ENCODE results near the gene RAB38. TPM values are rescaled to one million over a fixed set of nuclear protein-coding genes. Genes with fewer than 3 reads are reported as not detected.
A peak's percentile ranks its signal among the peaks of the same experiment; 100 is the strongest.

RAB38 gene
- total and polyA plus RNA-seq, 10 of the 15 experiments (the other 5 are each of a cell fraction or from before 2014, with no cell fraction given) = 8.4 to 30.5 (median 11.7) TPM

DNA sequence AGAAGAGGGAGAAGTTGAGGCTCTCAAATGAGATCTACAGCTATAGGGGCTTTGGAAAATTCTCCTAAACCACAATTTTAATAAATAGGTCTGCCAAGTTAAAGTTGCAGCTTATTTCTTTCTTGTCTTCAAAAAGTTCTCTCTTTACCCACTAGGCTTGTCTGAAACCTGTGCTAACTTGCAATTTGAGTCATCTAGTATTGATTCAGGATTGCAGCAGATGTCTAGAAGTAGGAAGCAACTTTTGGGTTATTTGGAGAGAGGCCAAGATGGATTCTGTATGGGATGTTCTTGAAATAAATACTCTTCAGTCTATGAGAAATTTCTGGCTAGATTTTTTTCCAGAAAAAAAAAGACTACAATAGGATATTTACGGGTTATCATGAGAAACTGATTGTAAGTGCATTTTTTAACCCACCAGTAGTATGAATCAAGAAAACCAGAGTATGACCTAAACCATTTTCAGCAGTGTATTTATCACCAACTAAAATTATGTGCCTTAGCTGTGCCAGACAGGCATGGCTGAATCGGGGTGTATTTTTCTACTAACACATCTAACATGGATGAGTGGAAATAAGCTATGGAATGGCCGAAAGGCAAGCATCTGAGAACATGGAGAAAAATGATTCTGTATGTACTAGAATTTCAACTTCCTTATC is 4.9 kb upstream of the RAB38 start:
- ChIA-PET POLR2A (no interaction called here), RAD21 (ENCODE audit: unreplicated experiment) (interaction anchor here (0.6 to 1.8 kb wide), 6 partner anchors 9 to 149 kb away, joined by 3 to 8 read pairs (median 4); no protein-coding TSS in a partner anchor), SMC1A (ENCODE audit: uncharacterized antibody, unreplicated experiment) (interaction anchor here (0.9 to 5.1 kb wide), 8 partner anchors 10 to 156 kb away, joined by 3 to 23 read pairs (median 4); no protein-coding TSS in a partner anchor), CTCF (interaction anchor here (1.0 to 1.7 kb wide), 7 partner anchors 15 to 78 kb away, joined by 3 to 7 read pairs (median 3); no protein-coding TSS in a partner anchor)
- BruUV-seq (replicated peaks) = no TSS peak
- ATAC-seq = peak; percentile 62
- Histone ChIP-seq H3K9me3 (replicated peaks; ENCODE audit: control insufficient read depth, insufficient read depth, low read length) (no peaks in the 10 kb centered on the region; the same call in 2 of the 3 replicates), H3K79me2 (ENCODE audit: control insufficient read depth, insufficient read depth, low read length) (no peaks in the 10 kb centered on the region), H3K4me2 (ENCODE audit: control insufficient read depth, insufficient read depth) (peak overlapping the region; percentile 51; the same call in 1 of the 2 replicates), H3K36me3 (ENCODE audit: control insufficient read depth in 2 of 2, insufficient read depth in 2 of 2, low read length in 1 of 2) (no peaks in the 10 kb centered on the region), H2AFZ (ENCODE audit: control insufficient read depth, low read depth, low read length) (no peak overlapping the region), H3K27me3 (replicated peaks in 1 of 2; ENCODE audit: control insufficient read depth in 2 of 2, insufficient read depth in 2 of 2, low read length in 1 of 2) (no peaks in the 10 kb centered on the region), H3K4me3 (no peak overlapping the region), H3K4me1 (ENCODE audit: control insufficient read depth, insufficient read depth, low read length) (peaks cover 27% of the 10 kb centered on the region), H3K27ac (ENCODE audit: control insufficient read depth, insufficient read depth) (no peak overlapping the region; the same call in 1 of the 2 replicates), H3K9ac (ENCODE audit: control insufficient read depth, insufficient read depth, low read length) (no peak overlapping the region), H4K20me1 (ENCODE audit: control insufficient read depth, insufficient read depth) (no peaks in the 10 kb centered on the region)
- intact Hi-C loops (cut with micrococcal nuclease; ENCODE audit: unreplicated experiment) = loop anchor here (1.0 to 5.0 kb wide), 4 partner anchors 15 to 177 kb away; partner anchors contain the start of gene CTSC
- in situ Hi-C loops (cut with MboI) = no loop called here
- WGBS (ENCODE audit: insufficient coverage, insufficient replicate concordance, low lambda C conversion rate, missing lambda C conversion rate) = 25% methylated on average over 3 of the region's 3 CpGs
- peak; percentile 18 for FAIRE-seq
- DNase-seq (ENCODE audit: low read depth, low spot score) = no peak
- TF ChIP-seq IRF4 (IDR thresholded peaks at IDR 0.05; ENCODE audit: low read depth, low read length) (peak; percentile 96), EED (IDR thresholded peaks at IDR 0.05; ENCODE audit: low read depth) (peak; percentile 82), RAD21 (IDR thresholded peaks at IDR 0.05; ENCODE audit: insufficient read depth, low read depth, low read length) (peak; percentile 22; the same call in 1 of the 2 replicates), NFIC (IDR thresholded peaks at IDR 0.05; ENCODE audit: low read depth, low read length) (peak; percentile 84), RUNX3 (IDR thresholded peaks at IDR 0.05; ENCODE audit: low read length) (peak; percentile 89), JUND (IDR thresholded peaks at IDR 0.05; ENCODE audit: low read depth, low read length) (peak; percentile 32; the same call in 1 of the 2 replicates), MTA3 (IDR thresholded peaks at IDR 0.05; ENCODE audit: borderline replicate concordance, low read length) (no peak), JUNB (IDR thresholded peaks at IDR 0.05) (peak; percentile 98), FOXM1 (IDR thresholded peaks at IDR 0.05; ENCODE audit: low read depth, low read length) (peak; percentile 78; the same call in 1 of the 2 replicates), BRCA1 (IDR thresholded peaks at IDR 0.05; ENCODE audit: low read depth, low read length) (no peak), BCL11A (IDR thresholded peaks at IDR 0.05; ENCODE audit: low read depth, low read length) (peak; percentile 78; the same call in 1 of the 2 replicates), ZZZ3 (IDR thresholded peaks at IDR 0.05; ENCODE audit: control insufficient read depth, insufficient read length, low read depth) (no peak), SREBF1 (IDR thresholded peaks at IDR 0.05; ENCODE audit: low read length) (no peak), IKZF1 (conservative IDR thresholded peaks at IDR 0.05) (peak; percentile 31; the same call in 1 of the 2 replicates)
- TF ChIP-seq, protein P1, sequence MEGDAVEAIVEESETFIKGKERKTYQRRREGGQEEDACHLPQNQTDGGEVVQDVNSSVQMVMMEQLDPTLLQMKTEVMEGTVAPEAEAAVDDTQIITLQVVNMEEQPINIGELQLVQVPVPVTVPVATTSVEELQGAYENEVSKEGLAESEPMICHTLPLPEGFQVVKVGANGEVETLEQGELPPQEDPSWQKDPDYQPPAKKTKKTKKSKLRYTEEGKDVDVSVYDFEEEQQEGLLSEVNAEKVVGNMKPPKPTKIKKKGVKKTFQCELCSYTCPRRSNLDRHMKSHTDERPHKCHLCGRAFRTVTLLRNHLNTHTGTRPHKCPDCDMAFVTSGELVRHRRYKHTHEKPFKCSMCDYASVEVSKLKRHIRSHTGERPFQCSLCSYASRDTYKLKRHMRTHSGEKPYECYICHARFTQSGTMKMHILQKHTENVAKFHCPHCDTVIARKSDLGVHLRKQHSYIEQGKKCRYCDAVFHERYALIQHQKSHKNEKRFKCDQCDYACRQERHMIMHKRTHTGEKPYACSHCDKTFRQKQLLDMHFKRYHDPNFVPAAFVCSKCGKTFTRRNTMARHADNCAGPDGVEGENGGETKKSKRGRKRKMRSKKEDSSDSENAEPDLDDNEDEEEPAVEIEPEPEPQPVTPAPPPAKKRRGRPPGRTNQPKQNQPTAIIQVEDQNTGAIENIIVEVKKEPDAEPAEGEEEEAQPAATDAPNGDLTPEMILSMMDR (IDR thresholded peaks at IDR 0.05 in 2 of 3, conservative IDR thresholded peaks at IDR 0.05 in 1 of 3; ENCODE audit: control insufficient read depth in 2 of 3, extremely low read depth in 1 of 3, insufficient read depth in 1 of 3, low read depth in 3 of 3, low read length in 3 of 3) = peak in 1 of 3 experiments; percentile 17; a peak in 1 of 6 replicates
- TF ChIP-seq, protein P2, sequence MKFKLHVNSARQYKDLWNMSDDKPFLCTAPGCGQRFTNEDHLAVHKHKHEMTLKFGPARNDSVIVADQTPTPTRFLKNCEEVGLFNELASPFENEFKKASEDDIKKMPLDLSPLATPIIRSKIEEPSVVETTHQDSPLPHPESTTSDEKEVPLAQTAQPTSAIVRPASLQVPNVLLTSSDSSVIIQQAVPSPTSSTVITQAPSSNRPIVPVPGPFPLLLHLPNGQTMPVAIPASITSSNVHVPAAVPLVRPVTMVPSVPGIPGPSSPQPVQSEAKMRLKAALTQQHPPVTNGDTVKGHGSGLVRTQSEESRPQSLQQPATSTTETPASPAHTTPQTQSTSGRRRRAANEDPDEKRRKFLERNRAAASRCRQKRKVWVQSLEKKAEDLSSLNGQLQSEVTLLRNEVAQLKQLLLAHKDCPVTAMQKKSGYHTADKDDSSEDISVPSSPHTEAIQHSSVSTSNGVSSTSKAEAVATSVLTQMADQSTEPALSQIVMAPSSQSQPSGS (IDR thresholded peaks at IDR 0.05; ENCODE audit: low read length) = peak; percentile 80
- TF ChIP-seq, protein P3, sequence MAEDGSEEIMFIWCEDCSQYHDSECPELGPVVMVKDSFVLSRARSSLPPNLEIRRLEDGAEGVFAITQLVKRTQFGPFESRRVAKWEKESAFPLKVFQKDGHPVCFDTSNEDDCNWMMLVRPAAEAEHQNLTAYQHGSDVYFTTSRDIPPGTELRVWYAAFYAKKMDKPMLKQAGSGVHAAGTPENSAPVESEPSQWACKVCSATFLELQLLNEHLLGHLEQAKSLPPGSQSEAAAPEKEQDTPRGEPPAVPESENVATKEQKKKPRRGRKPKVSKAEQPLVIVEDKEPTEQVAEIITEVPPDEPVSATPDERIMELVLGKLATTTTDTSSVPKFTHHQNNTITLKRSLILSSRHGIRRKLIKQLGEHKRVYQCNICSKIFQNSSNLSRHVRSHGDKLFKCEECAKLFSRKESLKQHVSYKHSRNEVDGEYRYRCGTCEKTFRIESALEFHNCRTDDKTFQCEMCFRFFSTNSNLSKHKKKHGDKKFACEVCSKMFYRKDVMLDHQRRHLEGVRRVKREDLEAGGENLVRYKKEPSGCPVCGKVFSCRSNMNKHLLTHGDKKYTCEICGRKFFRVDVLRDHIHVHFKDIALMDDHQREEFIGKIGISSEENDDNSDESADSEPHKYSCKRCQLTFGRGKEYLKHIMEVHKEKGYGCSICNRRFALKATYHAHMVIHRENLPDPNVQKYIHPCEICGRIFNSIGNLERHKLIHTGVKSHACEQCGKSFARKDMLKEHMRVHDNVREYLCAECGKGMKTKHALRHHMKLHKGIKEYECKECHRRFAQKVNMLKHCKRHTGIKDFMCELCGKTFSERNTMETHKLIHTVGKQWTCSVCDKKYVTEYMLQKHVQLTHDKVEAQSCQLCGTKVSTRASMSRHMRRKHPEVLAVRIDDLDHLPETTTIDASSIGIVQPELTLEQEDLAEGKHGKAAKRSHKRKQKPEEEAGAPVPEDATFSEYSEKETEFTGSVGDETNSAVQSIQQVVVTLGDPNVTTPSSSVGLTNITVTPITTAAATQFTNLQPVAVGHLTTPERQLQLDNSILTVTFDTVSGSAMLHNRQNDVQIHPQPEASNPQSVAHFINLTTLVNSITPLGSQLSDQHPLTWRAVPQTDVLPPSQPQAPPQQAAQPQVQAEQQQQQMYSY (CRISPR knock-in tag; IDR thresholded peaks at IDR 0.05) = no peak
